Measurements from ENCODE around the gene HNF1B.

GRCh38 chr17:37761961-37762360 lies 17.1 kb upstream of the HNF1B start:
- TF ChIP-seq CTCF (IDR thresholded peaks at IDR 0.05; ENCODE audit: low read length) (no peak), EZH2 (optimal IDR thresholded peaks at IDR 0.05; ENCODE audit: low read depth, low read length) (no peak), EZH2phosphoT487 (IDR thresholded peaks at IDR 0.05; ENCODE audit: low read length) (no peak)
